ENCODE measurements around the gene TGM3. TPM values are rescaled to one million over a fixed set of nuclear protein-coding genes. Genes with fewer than 3 reads are reported as not detected.

TGM3 gene, protein sequence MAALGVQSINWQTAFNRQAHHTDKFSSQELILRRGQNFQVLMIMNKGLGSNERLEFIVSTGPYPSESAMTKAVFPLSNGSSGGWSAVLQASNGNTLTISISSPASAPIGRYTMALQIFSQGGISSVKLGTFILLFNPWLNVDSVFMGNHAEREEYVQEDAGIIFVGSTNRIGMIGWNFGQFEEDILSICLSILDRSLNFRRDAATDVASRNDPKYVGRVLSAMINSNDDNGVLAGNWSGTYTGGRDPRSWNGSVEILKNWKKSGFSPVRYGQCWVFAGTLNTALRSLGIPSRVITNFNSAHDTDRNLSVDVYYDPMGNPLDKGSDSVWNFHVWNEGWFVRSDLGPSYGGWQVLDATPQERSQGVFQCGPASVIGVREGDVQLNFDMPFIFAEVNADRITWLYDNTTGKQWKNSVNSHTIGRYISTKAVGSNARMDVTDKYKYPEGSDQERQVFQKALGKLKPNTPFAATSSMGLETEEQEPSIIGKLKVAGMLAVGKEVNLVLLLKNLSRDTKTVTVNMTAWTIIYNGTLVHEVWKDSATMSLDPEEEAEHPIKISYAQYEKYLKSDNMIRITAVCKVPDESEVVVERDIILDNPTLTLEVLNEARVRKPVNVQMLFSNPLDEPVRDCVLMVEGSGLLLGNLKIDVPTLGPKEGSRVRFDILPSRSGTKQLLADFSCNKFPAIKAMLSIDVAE
- total RNA-seq (not detected), total RNA-seq (0 reads per million in 29 experiments)
- total RNA-seq (2013): not detected

DNA sequence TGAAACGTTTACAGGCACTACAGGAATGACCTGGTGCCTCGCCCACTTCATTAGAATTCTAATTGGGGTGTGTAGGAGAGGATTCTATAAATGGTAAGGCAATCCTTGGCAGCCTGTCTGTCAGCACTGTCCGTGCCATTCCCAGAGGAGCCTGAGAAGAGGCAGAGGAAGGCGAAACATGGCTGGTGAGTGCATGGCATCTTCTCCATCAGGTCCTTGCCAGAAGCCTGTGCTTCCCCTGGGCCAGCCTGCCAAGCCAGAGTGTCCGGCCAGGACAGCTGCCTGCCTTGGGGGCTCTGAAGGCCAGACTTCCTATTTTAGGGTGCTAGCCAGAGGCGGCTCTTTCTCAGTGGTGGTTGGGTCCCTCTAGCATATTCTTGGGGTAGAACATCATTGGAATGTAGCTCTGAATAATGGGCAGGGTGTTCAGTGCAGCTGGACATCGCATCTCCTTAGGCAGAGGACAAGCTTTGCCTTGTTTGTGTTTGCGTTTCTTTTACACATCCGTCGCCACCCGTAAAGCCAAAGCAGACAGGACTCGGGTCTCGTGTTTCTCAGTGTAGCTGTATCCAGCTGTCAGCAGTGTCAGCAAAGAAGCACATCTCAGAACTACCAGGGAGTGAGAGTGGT lies at the start of gene TGM3:
TGM3 (plus strand) TSS at position 116 of the 630 bp plus-strand sequence; CDS start at position 179, 63 bp downstream.
- Mint-ChIP-seq H3K4me1 (peaks cover 0 to 4% (median 0%) of the 10 kb centered on the region in 3 donors), H3K4me3 (no peak within 1 kb of the TSS), H3K9me3 (no peaks in the 10 kb centered on the region), H3K36me3 (no peaks in the 10 kb centered on the region), H3K27ac (no peak within 1 kb of the TSS), H3K27me3 (peaks cover 14 to 26% of the 10 kb centered on the region in 2 donors)
- no peaks in the 10 kb centered on the region for H3K36me3 ChIP-seq (ENCODE audit: control insufficient read depth in 2 of 2, extremely low read depth in 1 of 2, insufficient read depth in 1 of 2, low read length in 1 of 2)
- H3K4me3 ChIP-seq (ENCODE audit: control insufficient read depth in 1 of 2, extremely low read depth in 1 of 2, low read length in 1 of 2): no peak within 1 kb of the TSS
- no peak for DNase-seq
- H3K27ac ChIP-seq (ENCODE audit: low read length): no peak within 1 kb of the TSS
- WGBS (ENCODE audit: insufficient coverage): 74% methylated on average over 10 of the region's 13 CpGs
- H3K9me3 ChIP-seq: no peaks in the 10 kb centered on the region
- ATAC-seq (replicated peaks in 1 of 4): no peak
- H3K27me3 ChIP-seq (replicated peaks in 1 of 2; ENCODE audit: control insufficient read depth in 2 of 2, extremely low read depth in 1 of 2, insufficient read depth in 2 of 2, low read length in 1 of 2): peaks cover 0 to 29% of the 10 kb centered on the region in 2 experiments
- ChIA-PET POLR2A (interaction anchor here in 1 of 2 donors (0.5 kb wide), 1 partner anchor 103 kb away, joined by 5 read pairs; no protein-coding TSS in a partner anchor), CTCF (no interaction called here)
- no peaks in the 10 kb centered on the region for H3K4me1 ChIP-seq (ENCODE audit: control insufficient read depth in 1 of 2, extremely low read depth in 1 of 2, insufficient read depth in 2 of 2, low read length in 2 of 2)

DNA sequence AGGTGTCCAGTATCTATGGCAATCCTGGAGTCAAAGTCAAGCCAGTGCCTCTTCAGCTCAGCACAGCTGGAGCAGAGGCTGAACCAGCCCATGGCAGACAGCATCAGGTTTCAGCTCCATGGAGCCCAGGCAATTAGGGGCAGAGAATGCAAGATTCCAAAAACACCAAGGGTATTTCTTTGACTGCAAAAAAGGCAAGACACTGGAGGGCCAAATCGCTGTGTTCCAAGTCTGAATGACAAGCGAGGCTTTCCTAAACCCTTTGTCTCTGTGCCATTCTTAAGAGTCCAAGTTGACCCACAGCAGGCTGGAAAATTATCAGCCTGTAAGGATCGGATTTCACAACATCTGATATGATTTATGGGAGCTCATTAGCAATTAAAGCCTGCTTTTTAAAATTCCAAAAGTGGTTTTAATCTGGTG lies 49.7 kb upstream of the TGM3 start:
- no peak overlapping the region for H3K27ac Mint-ChIP-seq
- 83% methylated on average over 2 of the region's 3 CpGs for WGBS (ENCODE audit: insufficient coverage)
- DNase-seq (no peak), ATAC-seq (replicated peaks in 1 of 4) (no peak)
- Histone ChIP-seq H3K36me3 (ENCODE audit: control insufficient read depth in 2 of 2, extremely low read depth in 1 of 2, insufficient read depth in 1 of 2, low read length in 1 of 2) (no peaks in the 10 kb centered on the region), H3K27ac (ENCODE audit: low read length) (no peak overlapping the region), H3K4me3 (ENCODE audit: control insufficient read depth in 1 of 2, extremely low read depth in 1 of 2, low read length in 1 of 2) (no peak overlapping the region), H3K9me3 (no peaks in the 10 kb centered on the region), H3K4me1 (ENCODE audit: control insufficient read depth in 1 of 2, extremely low read depth in 1 of 2, insufficient read depth in 2 of 2, low read length in 2 of 2) (no peaks in the 10 kb centered on the region), H3K27me3 (replicated peaks in 1 of 2; ENCODE audit: control insufficient read depth in 2 of 2, extremely low read depth in 1 of 2, insufficient read depth in 2 of 2, low read length in 1 of 2) (peaks cover 0 to 13% of the 10 kb centered on the region in 2 experiments)
- peaks cover 28 to 34% of the 10 kb centered on the region in 2 donors for H3K27me3 Mint-ChIP-seq
- no peaks in the 10 kb centered on the region for H3K36me3 Mint-ChIP-seq
- ChIA-PET POLR2A (interaction anchor here in 1 of 2 donors (0.5 kb wide), 1 partner anchor 33 kb away, joined by 3 read pairs; no protein-coding TSS in a partner anchor), CTCF (no interaction called here)
- no peaks in the 10 kb centered on the region for H3K9me3 Mint-ChIP-seq
- no peaks in the 10 kb centered on the region for H3K4me1 Mint-ChIP-seq
- no peak overlapping the region for H3K4me3 Mint-ChIP-seq

DNA sequence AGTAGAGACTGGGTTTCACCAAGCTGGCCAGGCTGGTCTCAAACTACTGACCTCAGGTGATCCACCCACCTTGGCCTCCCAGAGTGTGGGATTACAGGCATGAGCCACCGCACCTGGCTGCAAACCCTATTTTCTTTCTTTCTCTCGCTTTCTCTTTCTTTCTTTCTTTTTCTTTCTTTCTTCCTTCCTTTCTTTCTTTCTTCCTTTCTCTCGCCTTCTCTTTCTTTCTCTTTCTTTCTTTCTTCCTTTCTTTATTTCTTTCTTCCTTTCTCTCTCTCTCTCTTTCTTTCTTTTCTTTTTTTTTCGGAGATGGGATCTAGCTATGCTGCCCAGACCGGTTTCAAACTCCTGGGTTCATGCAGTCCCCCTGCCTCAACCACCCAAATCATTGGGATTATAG lies 47.0 kb upstream of the TGM3 start:
- Mint-ChIP-seq H3K36me3 (no peaks in the 10 kb centered on the region), H3K4me3 (no peak overlapping the region), H3K27ac (no peak overlapping the region), H3K27me3 (peaks cover 23 to 32% of the 10 kb centered on the region in 2 donors), H3K4me1 (peaks cover 0 to 2% (median 0%) of the 10 kb centered on the region in 3 donors), H3K9me3 (no peaks in the 10 kb centered on the region)
- Histone ChIP-seq H3K27me3 (replicated peaks in 1 of 2; ENCODE audit: control insufficient read depth in 2 of 2, extremely low read depth in 1 of 2, insufficient read depth in 2 of 2, low read length in 1 of 2) (peaks cover 0 to 15% of the 10 kb centered on the region in 2 experiments), H3K4me3 (ENCODE audit: control insufficient read depth in 1 of 2, extremely low read depth in 1 of 2, low read length in 1 of 2) (no peak overlapping the region), H3K36me3 (ENCODE audit: control insufficient read depth in 2 of 2, extremely low read depth in 1 of 2, insufficient read depth in 1 of 2, low read length in 1 of 2) (no peaks in the 10 kb centered on the region), H3K27ac (ENCODE audit: low read length) (no peak overlapping the region), H3K9me3 (no peaks in the 10 kb centered on the region), H3K4me1 (ENCODE audit: control insufficient read depth in 1 of 2, extremely low read depth in 1 of 2, insufficient read depth in 2 of 2, low read length in 2 of 2) (no peaks in the 10 kb centered on the region)
- ChIA-PET POLR2A (no interaction called here), CTCF (no interaction called here)
- DNase-seq (no peak), ATAC-seq (replicated peaks in 1 of 4) (no peak)
- WGBS (ENCODE audit: insufficient coverage): 81% methylated on average over 5 of the region's 5 CpGs

DNA sequence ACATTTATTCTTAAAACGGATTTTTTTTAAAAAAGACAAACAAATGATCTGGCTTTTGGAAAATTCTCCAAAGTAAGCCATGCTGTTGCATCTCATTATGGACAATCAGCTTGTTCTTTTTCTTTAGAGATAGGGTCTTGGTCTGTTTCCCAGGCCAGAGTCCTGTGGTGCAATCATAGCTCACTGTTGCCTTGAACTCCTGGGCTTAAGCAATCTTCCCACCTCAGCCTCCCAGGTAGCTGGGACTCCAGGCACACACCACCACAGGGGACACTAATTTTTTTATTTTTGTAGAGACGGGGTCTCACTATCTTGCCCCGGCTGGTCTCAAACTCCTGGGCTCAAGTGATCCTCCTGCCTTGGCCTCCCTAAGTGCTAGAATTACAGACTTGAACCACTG lies 45.9 kb upstream of the TGM3 start:
- no peaks in the 10 kb centered on the region for H3K36me3 Mint-ChIP-seq
- ChIA-PET CTCF (no interaction called here), POLR2A (interaction anchor here in 1 of 2 donors (0.6 kb wide), 1 partner anchor 39 kb away, joined by 3 read pairs; no protein-coding TSS in a partner anchor)
- no peak overlapping the region for H3K27ac Mint-ChIP-seq
- Histone ChIP-seq H3K4me3 (ENCODE audit: control insufficient read depth in 1 of 2, extremely low read depth in 1 of 2, low read length in 1 of 2) (no peak overlapping the region), H3K36me3 (ENCODE audit: control insufficient read depth in 2 of 2, extremely low read depth in 1 of 2, insufficient read depth in 1 of 2, low read length in 1 of 2) (no peaks in the 10 kb centered on the region), H3K27ac (ENCODE audit: low read length) (no peak overlapping the region), H3K4me1 (ENCODE audit: control insufficient read depth in 1 of 2, extremely low read depth in 1 of 2, insufficient read depth in 2 of 2, low read length in 2 of 2) (no peaks in the 10 kb centered on the region), H3K27me3 (replicated peaks in 1 of 2; ENCODE audit: control insufficient read depth in 2 of 2, extremely low read depth in 1 of 2, insufficient read depth in 2 of 2, low read length in 1 of 2) (peaks cover 0 to 18% of the 10 kb centered on the region in 2 experiments), H3K9me3 (no peaks in the 10 kb centered on the region)
- H3K27me3 Mint-ChIP-seq: peaks cover 26 to 36% of the 10 kb centered on the region in 2 donors
- no peaks in the 10 kb centered on the region for H3K9me3 Mint-ChIP-seq
- H3K4me3 Mint-ChIP-seq: no peak overlapping the region
- DNase-seq: no peak
- 72% methylated on average over 3 of the region's 3 CpGs for WGBS (ENCODE audit: insufficient coverage)
- peaks cover 0 to 2% (median 0%) of the 10 kb centered on the region in 3 donors for H3K4me1 Mint-ChIP-seq
- no peak for ATAC-seq (replicated peaks in 1 of 4)

DNA sequence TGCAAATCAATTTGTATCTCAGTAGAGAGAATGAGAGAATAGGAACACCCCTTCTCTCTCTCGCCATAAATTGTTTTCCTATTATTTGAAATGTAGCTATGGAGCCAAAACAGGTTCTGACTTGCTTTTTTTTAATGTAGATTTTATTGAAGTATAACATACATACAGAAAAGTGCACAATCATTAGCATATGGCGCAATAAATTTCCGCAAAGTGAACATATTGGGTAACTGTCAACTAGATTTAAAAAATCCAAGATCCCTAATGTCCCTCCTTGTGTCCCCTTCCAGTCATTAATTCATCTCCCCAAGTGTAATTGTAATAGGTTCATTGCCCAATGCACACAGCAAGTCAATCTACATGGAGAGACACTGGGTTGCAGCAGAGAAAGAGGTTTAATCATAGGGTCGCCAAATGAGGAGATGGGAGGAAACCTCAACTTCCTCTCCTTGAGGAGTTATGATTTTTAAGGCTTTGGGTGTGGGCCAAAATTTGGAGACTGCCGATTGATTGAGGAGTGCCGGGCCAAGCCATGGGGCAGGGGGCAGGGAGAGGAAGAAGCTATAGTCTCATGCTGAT lies 43.3 kb upstream of the TGM3 start:
- Histone ChIP-seq H3K4me3 (ENCODE audit: control insufficient read depth in 1 of 2, extremely low read depth in 1 of 2, low read length in 1 of 2) (no peak overlapping the region), H3K27me3 (replicated peaks in 1 of 2; ENCODE audit: control insufficient read depth in 2 of 2, extremely low read depth in 1 of 2, insufficient read depth in 2 of 2, low read length in 1 of 2) (peaks cover 0 to 22% of the 10 kb centered on the region in 2 experiments), H3K9me3 (no peaks in the 10 kb centered on the region), H3K36me3 (ENCODE audit: control insufficient read depth in 2 of 2, extremely low read depth in 1 of 2, insufficient read depth in 1 of 2, low read length in 1 of 2) (no peaks in the 10 kb centered on the region), H3K4me1 (ENCODE audit: control insufficient read depth in 1 of 2, extremely low read depth in 1 of 2, insufficient read depth in 2 of 2, low read length in 2 of 2) (peaks cover 0 to 2% of the 10 kb centered on the region in 2 experiments), H3K27ac (ENCODE audit: low read length) (no peak overlapping the region)
- peaks cover 24 to 31% of the 10 kb centered on the region in 2 donors for H3K27me3 Mint-ChIP-seq
- no peaks in the 10 kb centered on the region for H3K9me3 Mint-ChIP-seq
- peaks cover 0 to 10% (median 7%) of the 10 kb centered on the region in 3 donors for H3K4me1 Mint-ChIP-seq
- DNase-seq (no peak), ATAC-seq (replicated peaks in 1 of 4) (no peak)
- no peaks in the 10 kb centered on the region for H3K36me3 Mint-ChIP-seq
- WGBS (ENCODE audit: insufficient coverage): 8% methylated on average over 2 of the region's 6 CpGs
- POLR2A ChIA-PET: interaction anchor here in 1 of 2 donors (0.7 kb wide), 1 partner anchor 28 kb away, joined by 3 read pairs; no protein-coding TSS in a partner anchor
- CTCF ChIA-PET: no interaction called here
- H3K4me3 Mint-ChIP-seq: no peak overlapping the region
- no peak overlapping the region for H3K27ac Mint-ChIP-seq

DNA sequence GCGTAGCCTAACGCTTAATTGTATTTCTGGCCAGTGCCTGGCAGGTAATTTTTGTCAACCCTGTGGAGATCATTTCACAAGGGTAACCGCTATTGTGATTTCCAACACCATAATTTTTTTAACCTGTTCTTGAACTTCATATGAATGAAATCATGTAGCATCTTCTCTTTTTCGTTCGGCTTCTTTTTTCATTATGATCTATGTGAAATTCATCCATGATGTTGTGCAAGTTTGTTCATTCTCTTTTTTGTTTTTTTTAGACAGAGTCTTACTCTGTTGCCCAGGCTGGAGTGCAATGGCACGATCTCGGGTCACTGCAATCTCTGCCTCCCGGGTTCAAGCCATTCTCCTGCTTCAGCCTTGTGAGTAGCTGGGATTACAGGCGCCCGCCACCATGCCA lies 42.5 kb upstream of the TGM3 start:
- CTCF ChIA-PET: no interaction called here

More for the DNA sequence above, 42.5 kb upstream of the TGM3 start:
- H3K4me3 Mint-ChIP-seq: no peak overlapping the region
- DNase-seq (no peak), ATAC-seq (replicated peaks in 1 of 4) (no peak)
- POLR2A ChIA-PET: no interaction called here
- Histone ChIP-seq H3K27me3 (replicated peaks in 1 of 2; ENCODE audit: control insufficient read depth in 2 of 2, extremely low read depth in 1 of 2, insufficient read depth in 2 of 2, low read length in 1 of 2) (peaks cover 0 to 18% of the 10 kb centered on the region in 2 experiments), H3K9me3 (no peaks in the 10 kb centered on the region), H3K36me3 (ENCODE audit: control insufficient read depth in 2 of 2, extremely low read depth in 1 of 2, insufficient read depth in 1 of 2, low read length in 1 of 2) (no peaks in the 10 kb centered on the region), H3K27ac (ENCODE audit: low read length) (no peak overlapping the region), H3K4me1 (ENCODE audit: control insufficient read depth in 1 of 2, extremely low read depth in 1 of 2, insufficient read depth in 2 of 2, low read length in 2 of 2) (peaks cover 0 to 2% of the 10 kb centered on the region in 2 experiments), H3K4me3 (ENCODE audit: control insufficient read depth in 1 of 2, extremely low read depth in 1 of 2, low read length in 1 of 2) (no peak overlapping the region)
- 96% methylated on average over 4 of the region's 10 CpGs for WGBS (ENCODE audit: insufficient coverage)
- H3K36me3 Mint-ChIP-seq: no peaks in the 10 kb centered on the region
- H3K4me1 Mint-ChIP-seq: peaks cover 0 to 10% (median 7%) of the 10 kb centered on the region in 3 donors
- H3K27ac Mint-ChIP-seq: no peak overlapping the region
- H3K27me3 Mint-ChIP-seq: peaks cover 24 to 33% of the 10 kb centered on the region in 2 donors
- H3K9me3 Mint-ChIP-seq: no peaks in the 10 kb centered on the region
